GM12878 (cell line): ENCODE measurements around the gene SMPDL3A. TPM values are rescaled to one million over a fixed set of nuclear protein-coding genes. Genes with fewer than 3 reads are reported as not detected.

Experiments used
- ATAC-seq: fragments of 200-7000 bp; cut with Tn5 transposase; 3 replicates; pipeline ENCODE4 v1.9.1; 2020; ENCODE audit warnings: mild to moderate bottlenecking, moderate library complexity
- BruUV-seq: library from RNA; stranded (reverse); fragments of 400-500 nt; replicated peaks from 2 replicates; lab custom pipeline; 2021; lab: Mats Ljungman, UMichigan
- CTCF ChIA-PET: fragments of 300-600 bp; sonication (Branson Sonifier 250); formaldehyde crosslinking; extraction: SDS; loops from one replicate; lab custom pipeline; 2021; ENCODE audit warnings: inconsistent platforms; lab: Yijun Ruan, JAX
- POLR2A ChIA-PET: fragments of 350-600 bp; formaldehyde crosslinking; extraction: SDS; loops from one replicate; lab custom pipeline; 2021; ENCODE audit warnings: inconsistent platforms; lab: Charles Lee
- RAD21 ChIA-PET: fragments of 300-600 bp; sonication (Branson Sonifier 250); formaldehyde crosslinking; loops from one replicate; lab custom pipeline; 2023; ENCODE audit warnings: antibody characterized with exemption; ENCODE audit not compliant: unreplicated experiment; lab: Charles Lee
- SMC1A ChIA-PET: fragments of 300-600 bp; sonication (Branson Sonifier 250); formaldehyde crosslinking; loops from one replicate; lab custom pipeline; 2023; ENCODE audit not compliant: unreplicated experiment, uncharacterized antibody; lab: Charles Lee
- DNase-seq: peaks from one replicate; pipeline ENCODE4 v3.0.0-alpha.2; 2011; ENCODE audit warnings: low read depth, low spot score
- FAIRE-seq: peaks from 3 replicates; lab custom pipeline; 2011; peaks lifted over from hg19 to GRCh38; lab: Jason Lieb, UNC
- H2AFZ ChIP-seq: 2 replicates; pipeline ENCODE4 v1.6.0; 2011; ENCODE audit warnings: low read depth, low read length, control low read depth; ENCODE audit not compliant: control insufficient read depth
- H3K27ac ChIP-seq: 2 replicates; pipeline ENCODE4 v1.5.1; 2011; ENCODE audit warnings: control low read depth; ENCODE audit not compliant: control insufficient read depth, insufficient read depth
- H3K27me3 ChIP-seq, 2 experiments: replicated peaks in 1 of 2; 2 replicates each; pipeline versions ENCODE4 v1.6.0 to v1.6.1; 2011; ENCODE audit warnings: low read length in 1 of 2; ENCODE audit not compliant: control insufficient read depth in 2 of 2, insufficient read depth in 2 of 2
- H3K36me3 ChIP-seq, 2 experiments: 2 replicates each; pipeline ENCODE4 v1.5.1; 2011; ENCODE audit warnings: low read length in 1 of 2; ENCODE audit not compliant: control insufficient read depth in 2 of 2, insufficient read depth in 2 of 2
- H3K4me1 ChIP-seq: 2 replicates; pipeline ENCODE4 v1.6.1; 2011; ENCODE audit warnings: mild to moderate bottlenecking, low read length, moderate library complexity, mixed read lengths; ENCODE audit not compliant: control insufficient read depth, insufficient read depth
- H3K4me2 ChIP-seq: 2 replicates; pipeline ENCODE4 v1.6.0; 2011; ENCODE audit warnings: control low read depth; ENCODE audit not compliant: control insufficient read depth, insufficient read depth
- H3K4me3 ChIP-seq: fragments of 200-600 bp; sonication (generic); 2 replicates; pipeline ENCODE4 v1.5.1; 2016
- H3K79me2 ChIP-seq: 2 replicates; pipeline ENCODE4 v1.6.0; 2011; ENCODE audit warnings: low read length; ENCODE audit not compliant: control insufficient read depth, insufficient read depth
- H3K9ac ChIP-seq: 2 replicates; pipeline ENCODE4 v1.8.0; 2011; ENCODE audit warnings: low read length, control low read depth, mixed read lengths; ENCODE audit not compliant: control insufficient read depth, insufficient read depth
- H3K9me3 ChIP-seq: replicated peaks from 3 replicates; pipeline ENCODE4 v1.5.1; 2011; ENCODE audit warnings: mild to moderate bottlenecking, low read length; ENCODE audit not compliant: control insufficient read depth, insufficient read depth
- H4K20me1 ChIP-seq: 2 replicates; pipeline ENCODE4 v1.6.0; 2011; ENCODE audit not compliant: control insufficient read depth, insufficient read depth
- ATF7 ChIP-seq: fragments of 450-650 bp; IDR thresholded peaks from 2 replicates; pipeline ENCODE4 v1.6.1; 2016; ENCODE audit warnings: low read depth, mild to moderate bottlenecking
- BHLHE40 ChIP-seq, 2 experiments: fragments of 450-650 bp in 1 of 2; IDR thresholded peaks; 2 replicates each; pipeline ENCODE4 v1.6.1; 2011 to 2017; ENCODE audit warnings: low read depth in 2 of 2, borderline replicate concordance in 1 of 2, improper control_type of control experiment in 1 of 2, low read length in 1 of 2, mild to moderate bottlenecking in 1 of 2
- BMI1 ChIP-seq: fragments of 450-650 bp; IDR thresholded peaks from 2 replicates; pipeline ENCODE4 v1.6.1; 2016; ENCODE audit warnings: mild to moderate bottlenecking, moderate library complexity, borderline replicate concordance
- CREB1 ChIP-seq: IDR thresholded peaks from 2 replicates; pipeline ENCODE4 v1.6.1; 2012; ENCODE audit warnings: low read depth, mild to moderate bottlenecking, inconsistent platforms
- DPF2 ChIP-seq: fragments of 450-650 bp; IDR thresholded peaks from 2 replicates; pipeline ENCODE4 v1.6.1; 2017; ENCODE audit warnings: mild to moderate bottlenecking
- FOXK2 ChIP-seq: fragments of 450-650 bp; IDR thresholded peaks from 2 replicates; pipeline ENCODE4 v1.6.1; 2017; ENCODE audit warnings: mild to moderate bottlenecking, moderate library complexity
- MXI1 ChIP-seq: fragments of 150-350 bp; IDR thresholded peaks from 2 replicates; pipeline ENCODE4 v1.6.1; 2011; ENCODE audit warnings: low read depth, mild to moderate bottlenecking, inconsistent platforms, low read length, improper control_type of control experiment
- NFIC ChIP-seq: IDR thresholded peaks from 2 replicates; pipeline ENCODE4 v1.6.1; 2012; ENCODE audit warnings: low read depth, mild to moderate bottlenecking, inconsistent platforms, low read length, moderate library complexity
- PKNOX1 ChIP-seq: fragments of 450-650 bp; IDR thresholded peaks from 2 replicates; pipeline ENCODE4 v1.6.1; 2016; ENCODE audit warnings: mild to moderate bottlenecking
- SMAD5 ChIP-seq: IDR thresholded peaks from 2 replicates; pipeline ENCODE4 v1.6.1; 2016; ENCODE audit warnings: antibody characterized with exemption, low read depth
- STAT1 ChIP-seq: fragments of 450-650 bp; conservative IDR thresholded peaks from 2 replicates; pipeline ENCODE4 v1.6.1; 2014; ENCODE audit warnings: antibody characterized with exemption, mild to moderate bottlenecking
- TARDBP ChIP-seq: IDR thresholded peaks from 2 replicates; pipeline ENCODE4 v1.6.1; 2016; ENCODE audit warnings: borderline replicate concordance
- YBX1 ChIP-seq: fragments of 450-650 bp; IDR thresholded peaks from 2 replicates; pipeline ENCODE4 v1.6.1; 2016; ENCODE audit warnings: antibody characterized with exemption
- ZBED1 ChIP-seq: IDR thresholded peaks from 2 replicates; pipeline ENCODE4 v1.6.1; 2016; ENCODE audit warnings: borderline replicate concordance
- WGBS: methylation state at CpG from one replicate; pipeline ENCODE4 v1.1.6; 2016; ENCODE audit warnings: low lambda C conversion rate; ENCODE audit not compliant: insufficient replicate concordance, insufficient coverage; ENCODE audit errors: missing lambda C conversion rate; 5-methylcytosine and 5-hydroxymethylcytosine counted together
- in situ Hi-C: fragments of 300-500 bp; cut with MboI; formaldehyde crosslinking; loops from 9 replicates; pipeline ENCODE4 v1.14.3; 2018; ENCODE audit warnings: mixed read lengths
- intact Hi-C: fragments of 100-400 bp; cut with micrococcal nuclease; formaldehyde crosslinking; loops from one replicate; pipeline ENCODE4 v1.14.2; 2022; ENCODE audit not compliant: unreplicated experiment
- polyA plus RNA-seq, 11 experiments: library from polyadenylated mRNA; depleted of rRNA in 4 of 11; unstranded in 6 of 11; stranded (reverse) in 5 of 11; fragments of >200 nt; fragmentation: Nextera tagmentation in 4 of 11; fragmentation: Illumina TruSeq in 1 of 11; extraction: Ambion mirVana in 4 of 11; extraction: Trizol in 1 of 11; gene quantifications; 1 replicate in 1 of 11; 2 replicates in 10 of 11; pipeline versions ENCODE4 v1.2.1 to v1.2.3, GENCODE V29; 2011 to 2016; ENCODE audit warnings: inconsistent platforms in 2 of 11, missing spikeins in 2 of 11, low read depth in 1 of 11
- total RNA-seq, 4 experiments: library from RNA; depleted of rRNA in 3 of 4; stranded (reverse); fragments of >200 nt in 3 of 4; fragmentation: Illumina TruSeq in 1 of 4; extraction: Trizol in 1 of 4; gene quantifications; 2 replicates each; pipeline versions ENCODE4 v1.2.1 to v1.2.3, GENCODE V29; 2013 to 2021
- TF ChIP-seq, protein P1 (sequence below): fragments of 450-650 bp; IDR thresholded peaks from 2 replicates; pipeline ENCODE4 v1.6.1; 2017; ENCODE audit warnings: mild to moderate bottlenecking, low read depth, inconsistent platforms; ENCODE audit not compliant: poor library complexity, severe bottlenecking

Gene SMPDL3A
- total and polyA plus RNA-seq, 10 of the 15 experiments (the other 5 are each of a cell fraction or from before 2014, with no cell fraction given) = 0.05 to 0.91 (median 0.09) TPM; not detected in 3

- SMC1A ChIA-PET = interaction anchor here (1.0 to 1.8 kb wide), 7 partner anchors 11 to 130 kb away, joined by 3 to 10 read pairs (median 3); no protein-coding TSS in a partner anchor
- CTCF ChIA-PET = interaction anchor here (1.0 to 1.5 kb wide), 4 partner anchors 8 to 118 kb away, joined by 3 to 4 read pairs (median 4); no protein-coding TSS in a partner anchor
- intact Hi-C loops = no loop called here
- Histone ChIP-seq H3K9me3 (no peaks in the 10 kb centered on the region), H3K79me2 (no peaks in the 10 kb centered on the region), H2AFZ (no peak overlapping the region), H3K4me2 (no peak overlapping the region), H3K27me3 (no peaks in the 10 kb centered on the region), H3K4me3 (no peak overlapping the region), H4K20me1 (no peaks in the 10 kb centered on the region), H3K36me3 (no peaks in the 10 kb centered on the region), H3K27ac (no peak overlapping the region), H3K4me1 (no peaks in the 10 kb centered on the region), H3K9ac (no peak overlapping the region)
- no TSS peak for BruUV-seq
- TF ChIP-seq SMAD5 (no peak), YBX1 (no peak), DPF2 (no peak), CREB1 (no peak), TARDBP (no peak), BMI1 (no peak), STAT1 (no peak), BHLHE40 (IDR thresholded peaks at IDR 0.05; ENCODE audit: borderline replicate concordance in 1 of 2, low read depth in 2 of 2, low read length in 1 of 2) (no peak), ZBED1 (no peak), PKNOX1 (no peak), MXI1 (no peak), NFIC (no peak), FOXK2 (no peak), ATF7 (no peak)
- TF ChIP-seq, protein P1, sequence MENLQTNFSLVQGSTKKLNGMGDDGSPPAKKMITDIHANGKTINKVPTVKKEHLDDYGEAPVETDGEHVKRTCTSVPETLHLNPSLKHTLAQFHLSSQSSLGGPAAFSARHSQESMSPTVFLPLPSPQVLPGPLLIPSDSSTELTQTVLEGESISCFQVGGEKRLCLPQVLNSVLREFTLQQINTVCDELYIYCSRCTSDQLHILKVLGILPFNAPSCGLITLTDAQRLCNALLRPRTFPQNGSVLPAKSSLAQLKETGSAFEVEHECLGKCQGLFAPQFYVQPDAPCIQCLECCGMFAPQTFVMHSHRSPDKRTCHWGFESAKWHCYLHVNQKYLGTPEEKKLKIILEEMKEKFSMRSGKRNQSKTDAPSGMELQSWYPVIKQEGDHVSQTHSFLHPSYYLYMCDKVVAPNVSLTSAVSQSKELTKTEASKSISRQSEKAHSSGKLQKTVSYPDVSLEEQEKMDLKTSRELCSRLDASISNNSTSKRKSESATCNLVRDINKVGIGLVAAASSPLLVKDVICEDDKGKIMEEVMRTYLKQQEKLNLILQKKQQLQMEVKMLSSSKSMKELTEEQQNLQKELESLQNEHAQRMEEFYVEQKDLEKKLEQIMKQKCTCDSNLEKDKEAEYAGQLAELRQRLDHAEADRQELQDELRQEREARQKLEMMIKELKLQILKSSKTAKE = no peak
- RAD21 ChIA-PET = no interaction called here
- POLR2A ChIA-PET = interaction anchor here (0.7 kb wide), 1 partner anchor 114 kb away, joined by 3 read pairs; no protein-coding TSS in a partner anchor
- in situ Hi-C loops = no loop called here
- WGBS = 73% methylated on average over 7 of the region's 9 CpGs
- no peak for DNase-seq
- ATAC-seq = no peak
- FAIRE-seq = no peak
These were observed 56.4 kb downstream of the SMPDL3A start for GRCh38 chr6:122845464-122845863.
